Vagina (tissue), 2 donors: Measurements from ENCODE around the gene DPYSL4.

Experiments
- POLR2A ChIP-seq, 2 donors: fragments of 450-650 bp; IDR thresholded peaks; one replicate each; pipeline ENCODE4 v1.6.1; 2017; ENCODE audit warnings: antibody characterized with exemption in 2 of 2, mild to moderate bottlenecking in 2 of 2, moderate library complexity in 2 of 2
- POLR2AphosphoS5 ChIP-seq, 2 donors: sonication (generic); formaldehyde crosslinking; IDR thresholded peaks; one replicate each; pipeline ENCODE4 v1.9.0; 2017; ENCODE audit warnings: antibody characterized with exemption in 2 of 2, mild to moderate bottlenecking in 2 of 2, low read depth in 1 of 2; ENCODE audit not compliant: insufficient read depth in 1 of 2
- TF ChIP-seq, protein P1 (sequence below), 3 experiments: fragments of 450-650 bp in 2 of 3; fragments of 200-600 bp in 1 of 3; sonication (generic) in 1 of 3; IDR thresholded peaks; one replicate each; pipeline ENCODE4 v1.5.1; 2017 to 2019; ENCODE audit warnings: antibody characterized with exemption in 3 of 3, mild to moderate bottlenecking in 2 of 3, moderate library complexity in 2 of 3

- TF ChIP-seq, protein P1, sequence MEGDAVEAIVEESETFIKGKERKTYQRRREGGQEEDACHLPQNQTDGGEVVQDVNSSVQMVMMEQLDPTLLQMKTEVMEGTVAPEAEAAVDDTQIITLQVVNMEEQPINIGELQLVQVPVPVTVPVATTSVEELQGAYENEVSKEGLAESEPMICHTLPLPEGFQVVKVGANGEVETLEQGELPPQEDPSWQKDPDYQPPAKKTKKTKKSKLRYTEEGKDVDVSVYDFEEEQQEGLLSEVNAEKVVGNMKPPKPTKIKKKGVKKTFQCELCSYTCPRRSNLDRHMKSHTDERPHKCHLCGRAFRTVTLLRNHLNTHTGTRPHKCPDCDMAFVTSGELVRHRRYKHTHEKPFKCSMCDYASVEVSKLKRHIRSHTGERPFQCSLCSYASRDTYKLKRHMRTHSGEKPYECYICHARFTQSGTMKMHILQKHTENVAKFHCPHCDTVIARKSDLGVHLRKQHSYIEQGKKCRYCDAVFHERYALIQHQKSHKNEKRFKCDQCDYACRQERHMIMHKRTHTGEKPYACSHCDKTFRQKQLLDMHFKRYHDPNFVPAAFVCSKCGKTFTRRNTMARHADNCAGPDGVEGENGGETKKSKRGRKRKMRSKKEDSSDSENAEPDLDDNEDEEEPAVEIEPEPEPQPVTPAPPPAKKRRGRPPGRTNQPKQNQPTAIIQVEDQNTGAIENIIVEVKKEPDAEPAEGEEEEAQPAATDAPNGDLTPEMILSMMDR (IDR thresholded peaks at IDR 0.05): no peak
- TF ChIP-seq POLR2AphosphoS5 (IDR thresholded peaks at IDR 0.05; ENCODE audit: insufficient read depth in 1 of 2, low read depth in 1 of 2): no peak
- TF ChIP-seq POLR2A (IDR thresholded peaks at IDR 0.05): no peak
Observed at GRCh38 chr10:132236881-132237280, 50.1 kb downstream of the DPYSL4 start.
